Heart right ventricle (tissue), 16 donors: Measurements from ENCODE around the gene SLC4A2. TPM values are rescaled to one million over a fixed set of nuclear protein-coding genes. Genes with fewer than 3 reads are reported as not detected.
A peak's percentile ranks its signal among the peaks of the same experiment; 100 is the strongest.

Experiments used
- ATAC-seq, 8 donors: fragments of 200-7000 bp; cut with Tn5 transposase; one replicate each; pipeline ENCODE4 v1.9.1; 2020; ENCODE audit warnings: mild to moderate bottlenecking in 8 of 8, moderate library complexity in 8 of 8, moderate number of reproducible peaks in 1 of 8
- DNase-seq, 2 donors: peaks; one replicate each; pipeline ENCODE4 v3.0.0-alpha.2; 2020
- H3K27ac ChIP-seq, 10 donors: fragments of 200-600 bp; sonication (generic) in 2 of 10; one replicate each; pipeline versions ENCODE4 v1.5.0 to v1.8.0; 2020 to 2022; ENCODE audit warnings: mild to moderate bottlenecking in 3 of 10
- H3K27me3 ChIP-seq, 7 donors: fragments of 200-600 bp; one replicate each; pipeline ENCODE4 v1.8.0; 2021 to 2022; ENCODE audit warnings: mild to moderate bottlenecking in 2 of 7
- H3K36me3 ChIP-seq, 9 donors: fragments of 200-600 bp; sonication (generic) in 1 of 9; one replicate each; pipeline versions ENCODE4 v1.5.0 to v1.8.0; 2020 to 2022; ENCODE audit warnings: mild to moderate bottlenecking in 2 of 9
- H3K4me1 ChIP-seq, 9 donors: fragments of 200-600 bp; sonication (generic) in 1 of 9; one replicate each; pipeline versions ENCODE4 v1.5.0 to v1.8.0; 2020 to 2022; ENCODE audit warnings: mild to moderate bottlenecking in 4 of 9
- H3K4me3 ChIP-seq, 10 donors: fragments of 200-600 bp; sonication (generic) in 2 of 10; one replicate each; pipeline versions ENCODE4 v1.5.0 to v1.8.0; 2020 to 2022; ENCODE audit warnings: mild to moderate bottlenecking in 7 of 10, moderate library complexity in 2 of 10
- H3K9me3 ChIP-seq, 11 donors: fragments of 200-600 bp in 10 of 11; sonication (generic) in 2 of 11; one replicate each; pipeline versions ENCODE4 v1.5.0 to v1.8.0; 2013 to 2022; ENCODE audit warnings: mild to moderate bottlenecking in 2 of 11, control low read depth in 1 of 11, moderate library complexity in 1 of 11
- CTCF ChIP-seq, 9 donors: fragments of 200-600 bp; sonication (generic) in 2 of 9; IDR thresholded peaks; one replicate each; pipeline versions ENCODE4 v1.5.0 to v1.8.0; 2021 to 2022; ENCODE audit warnings: antibody characterized with exemption in 9 of 9, mild to moderate bottlenecking in 5 of 9, moderate library complexity in 1 of 9
- WGBS, 2 donors: extraction: QIAGEN DNeasy Blood & Tissue Kit; methylation state at CpG; one replicate each; pipeline ENCODE4 v1.1.7; 2013; ENCODE audit warnings: inconsistent platforms in 1 of 2; 5-methylcytosine and 5-hydroxymethylcytosine counted together
- intact Hi-C, 10 donors: fragments of 100-400 bp; cut with DNase I; formaldehyde crosslinking; loops; one replicate each; pipeline versions ENCODE4 v1.11.1 to v1.14.2; 2022
- polyA plus RNA-seq, 2 donors: library from polyadenylated mRNA; stranded (reverse); fragments of 200-250 nt; gene quantifications; one replicate each; pipeline ENCODE4 v1.2.3, GENCODE V29; 2013
- total RNA-seq, 10 donors: library from RNA; stranded (reverse); fragmentation: NEBNext Ultra II Directional in 3 of 10; extraction: Animal tissue kit (Norgen Biotek cat#: 25700) in 3 of 10; gene quantifications; one replicate each; pipeline versions ENCODE4 v1.2.1 to v1.2.4, GENCODE V29; 2021 to 2023
- donor health status: Arrhythmogenic right ventricular cardiomyopathy.
- donor health status: ischemic (EF 13 %, LVEDD 7.1; RV severe dilation, severe dysfunction).
- donor health status: healthy with polysubstance abuse.
- donor health status: DM: no; HTN: yes; CAD: no.
- donor health status: DM: no; HTN: no; CAD: no.
- donor health status: ischemic (EF 25% LVEDD 6.9; RV normal size, moderate dysfunction).
- donor health status: ischemic (EF 25% LVEDD 5.7; RV mildly dilated, moderate dysfunction).
- donor health status: healthy.
- donor health status: DM: yes; HTN: yes; CAD: no.
- donor health status: Ischemic cardiomyopathy.
- donor health status: ischemic (EF 35%, LVEDD 5.7; RV mildly dilated, moderate dysfunction).
- donor health status: nonischemic (EF 11% LVEDD 7.7; RV severe dilation, severe dysfunction).
- donor health status: DM: yes; HTN: yes; CAD: no.
- donor health status: PGD.
- donor health status: ischemic (EF 29% LVEDD 5.4; RV normal size, mild dysfunction).
- donor health status: nonischemic (EF 23%, LVEDD 6.1; RV moderate dilation, normal function).

The SLC4A2 gene
- total and polyA plus RNA-seq, 12 donors: 36.0 to 109 (median 54.6) TPM

DNA sequence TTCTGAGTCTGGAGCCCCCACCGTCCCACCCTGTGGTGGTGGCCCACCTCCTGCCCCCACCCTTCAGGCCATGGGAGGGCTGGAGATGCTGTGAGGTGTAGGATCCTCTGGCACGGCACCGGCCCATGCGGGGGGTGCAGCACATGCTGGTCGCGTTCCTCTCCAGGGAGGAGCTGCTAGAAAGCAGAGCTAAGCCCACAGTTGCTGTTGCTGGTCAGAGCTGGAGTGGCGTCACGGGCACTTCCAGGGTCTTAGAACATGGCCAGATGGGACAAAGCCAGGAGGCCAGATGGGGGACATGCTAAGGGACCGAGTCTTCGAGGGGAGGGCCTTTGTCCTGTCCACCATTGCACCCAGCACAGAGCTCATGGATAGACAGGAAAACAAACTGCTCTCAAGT is 48.5 kb downstream of the SLC4A2 start:
- H3K36me3 ChIP-seq: peaks cover 0 to 15% (median 0%) of the 10 kb centered on the region in 9 donors
- no peak for ATAC-seq
- H3K27me3 ChIP-seq: no peaks in the 10 kb centered on the region
- H3K4me3 ChIP-seq: no peak overlapping the region
- H3K4me1 ChIP-seq: peaks cover 0 to 31% (median 13%) of the 10 kb centered on the region in 9 donors
- H3K9me3 ChIP-seq: no peaks in the 10 kb centered on the region
- DNase-seq: no peak
- no peak for TF ChIP-seq CTCF (IDR thresholded peaks at IDR 0.05)
- H3K27ac ChIP-seq: peak overlapping the region in 1 of 10 donors; percentile 23
- 70 to 81% methylated on average over 10 of the region's 10 CpGs for WGBS, 2 donors
- intact Hi-C loops: loop anchor here in 3 of 10 donors (10.0 kb wide), 3 partner anchors 63 to 223 kb away; partner anchors contain the start of gene ASIC3 (in 1 of the 3)

- TF ChIP-seq CTCF (IDR thresholded peaks at IDR 0.05): no peak
- WGBS, 2 donors: 74 to 77% methylated on average over 15 of the region's 15 CpGs
- peaks cover 0 to 41% (median 26%) of the 10 kb centered on the region in 9 donors for H3K4me1 ChIP-seq
- H3K9me3 ChIP-seq: no peaks in the 10 kb centered on the region
- peak in 2 of 8 donors; percentile 47 to 55 for ATAC-seq
- no peaks in the 10 kb centered on the region for H3K27me3 ChIP-seq
- intact Hi-C loops: loop anchor here (2.0 to 10.0 kb wide), 11 partner anchors 23 to 225 kb away; partner anchors contain the start of genes ABCB8 (in 6 of the 10), AGAP3 (in 1 of the 10), ASIC3 (in 1 of the 10) and CDK5 (in 1 of the 10)
- no peak overlapping the region for H3K4me3 ChIP-seq
- H3K36me3 ChIP-seq: peaks cover 0 to 15% (median 0%) of the 10 kb centered on the region in 9 donors
- DNase-seq: no peak
- peak overlapping the region in 3 of 10 donors; percentile 5 to 32 (median 15) for H3K27ac ChIP-seq
Measured at GRCh38 chr7:151109094-151110048, 50.0 kb downstream of the SLC4A2 start.

DNA sequence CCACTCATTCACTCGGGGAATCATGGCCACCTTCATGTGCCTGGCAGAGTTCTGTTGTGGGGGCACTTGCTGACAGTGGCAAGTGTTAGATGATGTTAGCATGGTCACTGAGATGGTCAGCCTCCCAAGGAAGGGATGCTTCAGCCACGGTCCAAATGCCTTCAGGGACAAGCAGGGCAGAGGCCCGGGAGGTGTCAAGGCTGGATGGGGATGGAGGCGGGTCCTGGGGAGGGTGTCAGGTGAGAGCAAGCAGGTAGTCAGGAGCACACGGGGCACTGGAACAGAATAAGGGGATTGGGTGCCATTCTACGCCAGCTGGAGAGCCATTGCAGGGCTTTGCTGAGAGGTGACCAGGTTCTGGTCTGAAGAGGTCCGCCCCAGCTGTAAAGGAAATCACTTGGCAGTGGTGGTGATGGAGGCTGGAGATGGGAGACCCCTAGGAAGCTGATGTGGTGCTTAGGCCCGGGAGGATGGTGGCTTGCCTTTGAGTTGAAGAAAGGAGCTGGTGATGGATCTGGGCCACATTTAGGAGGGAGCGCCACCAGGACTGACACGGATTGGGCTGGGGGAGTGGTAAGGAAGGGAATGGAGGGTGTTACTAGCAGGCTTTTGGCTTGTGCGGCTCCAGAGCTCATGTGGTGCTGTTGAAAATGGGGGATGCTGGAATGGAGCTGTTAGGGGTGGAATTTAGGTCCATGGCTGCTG is 51.0 kb downstream of the SLC4A2 start:
- H3K9me3 ChIP-seq: no peaks in the 10 kb centered on the region
- intact Hi-C loops: loop anchor here in 8 of 10 donors (2.0 to 10.0 kb wide), 8 partner anchors 24 to 216 kb away; partner anchors contain the start of genes ABCB8 (in 6 of the 8), AGAP3 (in 1 of the 8), CDK5 (in 1 of the 8) and SLC4A2 (in 1 of the 8)
- 67 to 69% methylated on average over 11 of the region's 11 CpGs for WGBS, 2 donors
- peaks cover 0 to 7% (median 0%) of the 10 kb centered on the region in 9 donors for H3K36me3 ChIP-seq
- H3K27ac ChIP-seq: peak overlapping the region in 2 of 10 donors; percentile 5 to 32
- TF ChIP-seq CTCF (IDR thresholded peaks at IDR 0.05): no peak
- peaks cover 0 to 37% (median 25%) of the 10 kb centered on the region in 9 donors for H3K4me1 ChIP-seq
- peak in 1 of 8 donors; percentile 3 for ATAC-seq
- DNase-seq: no peak
- no peak overlapping the region for H3K4me3 ChIP-seq
- no peaks in the 10 kb centered on the region for H3K27me3 ChIP-seq
